ENCODE results near the gene C10orf143.

DNA sequence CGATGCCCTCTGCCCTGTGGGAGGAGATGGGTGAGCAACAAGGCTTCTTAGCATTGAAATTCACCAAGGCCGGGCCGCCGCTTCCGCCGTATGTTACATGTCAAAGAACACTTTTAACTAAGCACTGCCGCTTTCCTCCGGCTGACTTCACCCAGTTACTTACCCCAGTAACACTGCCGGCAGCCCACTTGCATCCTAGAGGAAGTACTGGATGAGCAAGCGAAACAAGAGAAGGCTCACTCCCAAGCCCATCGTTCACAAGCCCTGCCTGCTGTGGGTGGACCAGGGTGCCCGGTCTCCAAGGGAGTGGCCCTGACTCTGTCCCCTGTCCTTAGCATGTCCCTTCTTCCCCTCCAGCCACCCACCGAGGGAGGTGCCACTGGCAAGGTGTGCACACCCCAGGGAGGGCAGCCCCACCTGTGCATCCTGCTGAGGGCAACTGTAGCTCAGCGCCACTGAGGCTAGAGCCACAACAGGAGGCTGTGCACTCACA is 73.4 kb downstream of the C10orf143 start:
- no peak for TF ChIP-seq POLR2A (IDR thresholded peaks at IDR 0.05)
- TF ChIP-seq, protein P1, sequence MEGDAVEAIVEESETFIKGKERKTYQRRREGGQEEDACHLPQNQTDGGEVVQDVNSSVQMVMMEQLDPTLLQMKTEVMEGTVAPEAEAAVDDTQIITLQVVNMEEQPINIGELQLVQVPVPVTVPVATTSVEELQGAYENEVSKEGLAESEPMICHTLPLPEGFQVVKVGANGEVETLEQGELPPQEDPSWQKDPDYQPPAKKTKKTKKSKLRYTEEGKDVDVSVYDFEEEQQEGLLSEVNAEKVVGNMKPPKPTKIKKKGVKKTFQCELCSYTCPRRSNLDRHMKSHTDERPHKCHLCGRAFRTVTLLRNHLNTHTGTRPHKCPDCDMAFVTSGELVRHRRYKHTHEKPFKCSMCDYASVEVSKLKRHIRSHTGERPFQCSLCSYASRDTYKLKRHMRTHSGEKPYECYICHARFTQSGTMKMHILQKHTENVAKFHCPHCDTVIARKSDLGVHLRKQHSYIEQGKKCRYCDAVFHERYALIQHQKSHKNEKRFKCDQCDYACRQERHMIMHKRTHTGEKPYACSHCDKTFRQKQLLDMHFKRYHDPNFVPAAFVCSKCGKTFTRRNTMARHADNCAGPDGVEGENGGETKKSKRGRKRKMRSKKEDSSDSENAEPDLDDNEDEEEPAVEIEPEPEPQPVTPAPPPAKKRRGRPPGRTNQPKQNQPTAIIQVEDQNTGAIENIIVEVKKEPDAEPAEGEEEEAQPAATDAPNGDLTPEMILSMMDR (IDR thresholded peaks at IDR 0.05), result no peak

All from Peyer's patch (tissue), 4 donors.